ENCODE results near the gene RIMBP2.

- TF ChIP-seq, protein P1, sequence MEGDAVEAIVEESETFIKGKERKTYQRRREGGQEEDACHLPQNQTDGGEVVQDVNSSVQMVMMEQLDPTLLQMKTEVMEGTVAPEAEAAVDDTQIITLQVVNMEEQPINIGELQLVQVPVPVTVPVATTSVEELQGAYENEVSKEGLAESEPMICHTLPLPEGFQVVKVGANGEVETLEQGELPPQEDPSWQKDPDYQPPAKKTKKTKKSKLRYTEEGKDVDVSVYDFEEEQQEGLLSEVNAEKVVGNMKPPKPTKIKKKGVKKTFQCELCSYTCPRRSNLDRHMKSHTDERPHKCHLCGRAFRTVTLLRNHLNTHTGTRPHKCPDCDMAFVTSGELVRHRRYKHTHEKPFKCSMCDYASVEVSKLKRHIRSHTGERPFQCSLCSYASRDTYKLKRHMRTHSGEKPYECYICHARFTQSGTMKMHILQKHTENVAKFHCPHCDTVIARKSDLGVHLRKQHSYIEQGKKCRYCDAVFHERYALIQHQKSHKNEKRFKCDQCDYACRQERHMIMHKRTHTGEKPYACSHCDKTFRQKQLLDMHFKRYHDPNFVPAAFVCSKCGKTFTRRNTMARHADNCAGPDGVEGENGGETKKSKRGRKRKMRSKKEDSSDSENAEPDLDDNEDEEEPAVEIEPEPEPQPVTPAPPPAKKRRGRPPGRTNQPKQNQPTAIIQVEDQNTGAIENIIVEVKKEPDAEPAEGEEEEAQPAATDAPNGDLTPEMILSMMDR (IDR thresholded peaks at IDR 0.05), result no peak
- no peak for TF ChIP-seq EZH2 (IDR thresholded peaks at IDR 0.05)
These were observed 106.1 kb downstream of the RIMBP2 start for GRCh38 chr12:130609966-130610365.
